Measurements from ENCODE around the gene LZTS2. TPM values are rescaled to one million over a fixed set of nuclear protein-coding genes. Genes with fewer than 3 reads are reported as not detected.

Gene LZTS2
- polyA plus RNA-seq, 1 experiment = 33.3 TPM

DNA sequence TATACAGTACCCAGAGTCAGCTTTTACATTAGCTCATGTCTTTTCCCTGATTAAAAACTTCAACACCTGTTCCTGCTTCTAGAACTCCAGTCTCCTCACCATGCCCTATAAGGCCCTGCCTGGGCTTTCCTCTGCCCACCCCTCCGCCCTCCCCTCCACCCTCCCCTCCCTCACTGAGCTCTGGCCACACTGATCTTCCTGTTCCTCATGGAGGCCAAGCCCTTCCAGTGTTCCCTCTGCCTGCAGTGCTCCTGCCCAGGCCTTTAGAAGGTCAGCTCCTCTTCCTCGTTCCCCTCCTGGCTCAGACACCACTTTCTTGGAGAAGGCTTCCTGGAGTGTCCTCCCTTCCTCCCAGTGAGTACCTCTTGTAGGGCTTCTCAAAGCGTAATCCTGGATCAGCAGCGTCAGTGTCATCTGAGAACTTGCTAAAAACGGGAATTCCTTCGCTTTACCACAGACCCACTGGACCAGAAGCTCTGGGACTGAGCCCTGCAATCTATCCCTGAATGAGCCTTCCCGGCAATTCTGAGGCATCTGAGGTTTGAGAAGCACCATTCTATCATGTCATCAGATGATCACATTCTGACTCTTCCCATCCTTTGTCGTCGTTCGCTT is 27.6 kb downstream of the LZTS2 start:
- ChIA-PET POLR2A (no interaction called here), CTCF (interaction anchor here (1.0 to 5.8 kb wide), 6 partner anchors 8 to 115 kb away, joined by 3 to 46 read pairs (median 4); no protein-coding TSS in a partner anchor)
- no peaks in the 10 kb centered on the region; the same call in 1 of the 2 replicates for H3K9me3 ChIP-seq (ENCODE audit: control insufficient read depth, insufficient read depth, low read length)
- H3K4me3 ChIP-seq (ENCODE audit: low read depth, low read length) = no peak overlapping the region
- H3K27ac ChIP-seq (ENCODE audit: low read depth, low read length) = no peak overlapping the region
- TF ChIP-seq, protein P1, sequence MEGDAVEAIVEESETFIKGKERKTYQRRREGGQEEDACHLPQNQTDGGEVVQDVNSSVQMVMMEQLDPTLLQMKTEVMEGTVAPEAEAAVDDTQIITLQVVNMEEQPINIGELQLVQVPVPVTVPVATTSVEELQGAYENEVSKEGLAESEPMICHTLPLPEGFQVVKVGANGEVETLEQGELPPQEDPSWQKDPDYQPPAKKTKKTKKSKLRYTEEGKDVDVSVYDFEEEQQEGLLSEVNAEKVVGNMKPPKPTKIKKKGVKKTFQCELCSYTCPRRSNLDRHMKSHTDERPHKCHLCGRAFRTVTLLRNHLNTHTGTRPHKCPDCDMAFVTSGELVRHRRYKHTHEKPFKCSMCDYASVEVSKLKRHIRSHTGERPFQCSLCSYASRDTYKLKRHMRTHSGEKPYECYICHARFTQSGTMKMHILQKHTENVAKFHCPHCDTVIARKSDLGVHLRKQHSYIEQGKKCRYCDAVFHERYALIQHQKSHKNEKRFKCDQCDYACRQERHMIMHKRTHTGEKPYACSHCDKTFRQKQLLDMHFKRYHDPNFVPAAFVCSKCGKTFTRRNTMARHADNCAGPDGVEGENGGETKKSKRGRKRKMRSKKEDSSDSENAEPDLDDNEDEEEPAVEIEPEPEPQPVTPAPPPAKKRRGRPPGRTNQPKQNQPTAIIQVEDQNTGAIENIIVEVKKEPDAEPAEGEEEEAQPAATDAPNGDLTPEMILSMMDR (IDR thresholded peaks at IDR 0.05; ENCODE audit: low read depth, low read length) = no peak
- DNase-seq (ENCODE audit: low read depth, low spot score) = no peak
- no peaks in the 10 kb centered on the region for H3K27me3 ChIP-seq (ENCODE audit: control insufficient read depth, insufficient read depth, low read length)

DNA sequence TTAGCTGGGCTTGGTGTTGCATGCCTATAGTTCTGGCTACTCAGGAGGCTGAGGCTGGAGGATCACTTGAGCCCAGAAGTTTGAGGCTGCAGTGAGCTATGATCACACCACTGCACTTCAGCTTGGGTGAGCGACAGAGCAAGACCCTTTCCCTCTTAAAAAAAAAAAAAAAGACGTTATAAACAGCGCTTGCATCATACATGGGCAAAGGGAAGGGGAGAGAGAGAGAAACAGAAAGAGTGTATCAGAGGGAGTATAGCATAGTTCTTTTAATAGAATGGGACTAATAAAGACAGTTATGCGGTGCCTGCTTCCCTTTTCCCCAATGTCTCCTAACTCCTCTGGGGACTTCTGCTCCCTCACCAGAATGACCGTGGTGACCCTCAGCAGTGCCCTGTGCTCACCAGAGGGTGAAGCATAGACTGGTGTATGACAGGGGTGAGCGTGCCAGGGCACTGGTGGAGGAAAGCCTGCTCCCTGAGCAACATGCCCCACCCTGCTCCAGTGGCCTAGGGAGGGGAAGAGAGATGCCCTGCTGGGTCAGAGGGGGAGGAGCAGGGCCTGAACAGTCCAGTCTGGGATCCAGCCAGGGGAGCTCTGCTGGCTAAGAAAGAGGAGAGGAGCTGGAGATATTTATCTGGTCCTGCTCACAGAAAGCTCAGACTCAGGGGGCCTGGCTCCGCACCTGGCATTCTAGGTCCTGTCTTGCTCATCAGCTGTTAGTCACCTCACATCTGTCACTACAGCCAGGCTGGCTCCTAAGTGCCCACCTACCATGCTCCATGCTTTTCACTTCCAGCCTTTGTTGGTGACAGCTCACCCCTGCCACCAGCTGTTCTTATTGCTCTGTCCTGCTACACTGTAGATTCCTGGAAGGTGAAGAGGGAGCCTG is 29.1 kb downstream of the LZTS2 start:
- Histone ChIP-seq H3K27me3 (ENCODE audit: control insufficient read depth, insufficient read depth, low read length) (no peaks in the 10 kb centered on the region), H3K9me3 (ENCODE audit: control insufficient read depth, insufficient read depth, low read length) (no peaks in the 10 kb centered on the region; the same call in 1 of the 2 replicates), H3K27ac (ENCODE audit: low read depth, low read length) (no peak overlapping the region), H3K4me3 (ENCODE audit: low read depth, low read length) (no peak overlapping the region)
- DNase-seq (ENCODE audit: low read depth, low spot score) = no peak
- TF ChIP-seq, protein P1 (IDR thresholded peaks at IDR 0.05; ENCODE audit: low read depth, low read length) = no peak
- ChIA-PET POLR2A (no interaction called here), CTCF (interaction anchor here (0.7 to 5.8 kb wide), 12 partner anchors 10 to 114 kb away, joined by 3 to 46 read pairs (median 4); partner anchors contain the start of gene LZTS2)

DNA sequence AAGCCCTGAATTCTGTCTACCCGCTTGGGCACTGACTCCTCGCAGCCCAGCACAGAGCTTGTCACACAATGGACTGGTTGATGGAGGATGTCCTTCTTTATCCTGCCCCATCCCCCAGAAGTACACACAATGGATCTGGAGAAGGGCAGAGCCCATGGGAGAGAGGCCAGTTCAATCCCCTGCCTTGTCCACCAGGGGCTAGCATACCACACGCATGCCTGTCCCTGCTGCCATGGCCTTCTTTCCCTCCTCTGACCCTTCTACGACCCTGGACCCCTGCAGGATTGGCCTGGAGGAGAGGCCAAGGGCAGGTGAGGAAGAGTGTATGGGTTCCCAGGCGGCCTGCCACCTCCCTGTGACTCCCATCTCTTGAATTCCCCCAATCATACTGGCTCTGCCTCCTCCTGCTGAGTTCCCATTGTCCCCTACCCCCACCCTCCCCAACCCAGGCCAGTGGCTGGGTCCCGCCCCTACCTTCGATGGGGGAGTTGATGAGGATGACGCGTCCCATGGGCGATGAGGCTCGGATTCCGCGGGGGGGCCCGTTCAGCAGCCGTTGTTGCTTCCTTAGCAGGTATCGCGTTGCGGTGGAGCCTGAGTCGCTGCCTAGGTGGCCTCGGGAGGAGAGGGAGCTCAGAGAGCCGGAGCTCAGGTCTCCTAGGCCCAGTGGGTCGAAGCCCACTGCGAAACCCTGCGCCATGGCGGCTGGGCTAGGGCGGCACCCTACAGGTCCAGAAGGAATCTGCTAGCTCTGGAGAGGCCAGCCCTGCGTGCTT is 30.1 kb downstream of the LZTS2 start:
- Histone ChIP-seq H3K27me3 (ENCODE audit: control insufficient read depth, insufficient read depth, low read length) (no peaks in the 10 kb centered on the region), H3K4me3 (ENCODE audit: low read depth, low read length) (no peak overlapping the region), H3K27ac (ENCODE audit: low read depth, low read length) (no peak overlapping the region), H3K9me3 (ENCODE audit: control insufficient read depth, insufficient read depth, low read length) (no peaks in the 10 kb centered on the region; the same call in 1 of the 2 replicates)
- ChIA-PET POLR2A (interaction anchor here (1.2 kb wide), 1 partner anchor 13 kb away, joined by 6 read pairs; no protein-coding TSS in a partner anchor), CTCF (interaction anchor here (0.7 to 5.8 kb wide), 10 partner anchors 9 to 31 kb away, joined by 3 to 46 read pairs (median 5); partner anchors contain the start of gene LZTS2)
- no peak for DNase-seq (ENCODE audit: low read depth, low spot score)
- TF ChIP-seq, protein P1 (IDR thresholded peaks at IDR 0.05; ENCODE audit: low read depth, low read length) = peak; percentile 23; the same call in 1 of the 2 replicates

DNA sequence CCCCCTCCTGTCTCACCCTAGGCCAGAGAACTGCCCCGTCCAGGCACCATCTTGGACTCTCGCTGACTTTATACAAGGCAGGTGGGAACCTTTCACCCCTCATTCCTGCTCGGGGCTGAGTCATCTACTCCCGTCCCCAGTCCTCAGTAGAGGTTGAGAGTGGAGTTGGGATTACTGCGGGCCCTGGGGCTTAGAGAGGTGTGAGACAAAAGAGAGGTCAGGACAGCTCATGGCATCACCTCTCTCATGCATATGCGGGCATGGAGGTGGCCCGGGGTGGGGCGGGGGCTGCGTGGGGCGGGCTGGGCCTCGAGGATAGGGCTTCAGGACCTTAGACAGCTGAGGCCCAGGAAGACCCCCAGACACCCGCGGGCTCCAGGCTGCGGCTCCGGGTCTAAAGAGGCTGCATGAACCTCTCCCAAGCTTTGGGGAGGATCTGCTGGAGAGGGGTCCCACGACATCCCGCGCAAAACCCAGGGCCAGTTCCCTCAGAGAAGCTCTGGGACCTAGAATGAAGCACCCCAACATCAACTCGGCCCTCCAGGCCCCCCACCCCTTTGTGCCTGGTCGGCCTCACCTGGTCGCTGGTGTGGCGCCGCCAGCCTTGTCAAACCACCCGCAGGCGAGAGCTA is 31.0 kb downstream of the LZTS2 start:
- POLR2A ChIA-PET = interaction anchor here (0.9 to 1.2 kb wide), 2 partner anchors 12 to 25 kb away, joined by 3 to 6 read pairs; no protein-coding TSS in a partner anchor

More for the DNA sequence above, 31.0 kb downstream of the LZTS2 start:
- Histone ChIP-seq H3K27me3 (ENCODE audit: control insufficient read depth, insufficient read depth, low read length) (no peaks in the 10 kb centered on the region), H3K27ac (ENCODE audit: low read depth, low read length) (no peak overlapping the region), H3K9me3 (ENCODE audit: control insufficient read depth, insufficient read depth, low read length) (no peaks in the 10 kb centered on the region; the same call in 1 of the 2 replicates), H3K4me3 (ENCODE audit: low read depth, low read length) (peak overlapping the region; percentile 96)
- TF ChIP-seq, protein P1 (IDR thresholded peaks at IDR 0.05; ENCODE audit: low read depth, low read length) = no peak
- DNase-seq (ENCODE audit: low read depth, low spot score) = no peak
- CTCF ChIA-PET = interaction anchor here (0.8 to 5.8 kb wide), 8 partner anchors 11 to 112 kb away, joined by 3 to 46 read pairs (median 8); partner anchors contain the start of gene LZTS2

Data from AG04450 (cell line).